HUES48 (cell line): ENCODE measurements around the gene PPFIA1.
"Not testable (repeated sequence)": the region's sequence is repeated elsewhere in the genome, so short reads cannot be mapped to it uniquely, and the experiment has no call there.

Experiments
- H3K27ac ChIP-seq: one replicate; pipeline ENCODE4 v1.7.0; 2013; ENCODE audit warnings: low read depth, low read length, inconsistent platforms
- H3K27me3 ChIP-seq: 2 replicates; pipeline ENCODE4 v1.6.1; 2013; ENCODE audit warnings: mild to moderate bottlenecking, low read length; ENCODE audit not compliant: control insufficient read depth, insufficient read depth
- H3K36me3 ChIP-seq: 2 replicates; pipeline ENCODE4 v1.6.1; 2013; ENCODE audit warnings: low read length; ENCODE audit not compliant: control insufficient read depth, insufficient read depth
- H3K4me1 ChIP-seq: 2 replicates; pipeline ENCODE4 v1.6.1; 2013; ENCODE audit warnings: mild to moderate bottlenecking, low read length; ENCODE audit not compliant: control insufficient read depth, insufficient read depth
- H3K4me3 ChIP-seq: 2 replicates; pipeline ENCODE4 v1.5.1; 2013; ENCODE audit warnings: mild to moderate bottlenecking, low read depth, low read length
- H3K9ac ChIP-seq: 2 replicates; pipeline ENCODE4 v1.6.1; 2013; ENCODE audit warnings: mild to moderate bottlenecking, low read depth, low read length, moderate library complexity
- H3K9me3 ChIP-seq: 2 replicates; pipeline ENCODE4 v1.6.1; 2013; ENCODE audit warnings: low read length; ENCODE audit not compliant: control insufficient read depth, insufficient read depth

PPFIA1 gene

GRCh38 chr11:70325824-70326223 is 55.3 kb downstream of the PPFIA1 start:
- Histone ChIP-seq H3K27ac (no peak overlapping the region), H3K27me3 (no peaks in the 10 kb centered on the region), H3K9me3 (no peaks in the 10 kb centered on the region), H3K4me1 (no peaks in the 10 kb centered on the region), H3K9ac (no peak overlapping the region), H3K4me3 (no peak overlapping the region), H3K36me3 (peaks cover 95% of the 10 kb centered on the region)

- no peak overlapping the region for H3K4me3 ChIP-seq
- no peaks in the 10 kb centered on the region for H3K27me3 ChIP-seq
- H3K36me3 ChIP-seq: peaks cover 96% of the 10 kb centered on the region
- H3K27ac ChIP-seq: no peak overlapping the region
- H3K9me3 ChIP-seq: no peaks in the 10 kb centered on the region
- H3K9ac ChIP-seq: no peak overlapping the region
- H3K4me1 ChIP-seq: no peaks in the 10 kb centered on the region
Measured at GRCh38 chr11:70326365-70326811, 55.9 kb downstream of the PPFIA1 start.

- H3K27ac ChIP-seq: no peak overlapping the region
- H3K36me3 ChIP-seq: peaks cover 96% of the 10 kb centered on the region
- no peak overlapping the region for H3K4me3 ChIP-seq
- no peaks in the 10 kb centered on the region for H3K27me3 ChIP-seq
- no peaks in the 10 kb centered on the region for H3K9me3 ChIP-seq
- H3K9ac ChIP-seq: no peak overlapping the region
- no peaks in the 10 kb centered on the region for H3K4me1 ChIP-seq
Measured at GRCh38 chr11:70326833-70327232, 56.3 kb downstream of the PPFIA1 start.

GRCh38 chr11:70327717-70328116 is 57.2 kb downstream of the PPFIA1 start:
- H3K27me3 ChIP-seq: no peaks in the 10 kb centered on the region
- no peaks in the 10 kb centered on the region for H3K4me1 ChIP-seq
- no peak overlapping the region for H3K27ac ChIP-seq
- H3K9ac ChIP-seq: no peak overlapping the region
- H3K4me3 ChIP-seq: no peak overlapping the region
- peaks cover 98% of the 10 kb centered on the region for H3K36me3 ChIP-seq
- no peaks in the 10 kb centered on the region for H3K9me3 ChIP-seq

- Histone ChIP-seq H3K27me3 (no peaks in the 10 kb centered on the region), H3K27ac (no peak overlapping the region), H3K9ac (no peak overlapping the region), H3K9me3 (no peaks in the 10 kb centered on the region), H3K4me3 (no peak overlapping the region), H3K36me3 (peaks cover 98% of the 10 kb centered on the region), H3K4me1 (no peaks in the 10 kb centered on the region)
Measured at GRCh38 chr11:70328556-70328955, 58.1 kb downstream of the PPFIA1 start.

- H3K27ac ChIP-seq, H3K9ac ChIP-seq, H3K4me3 ChIP-seq, H3K4me1 ChIP-seq, H3K27me3 ChIP-seq, H3K9me3 ChIP-seq: not testable (repeated sequence)
- H3K36me3 ChIP-seq: peaks cover 98% of the 10 kb centered on the region
Measured at GRCh38 chr11:70331320-70331843, 60.9 kb downstream of the PPFIA1 start.

GRCh38 chr11:70331901-70332300 is 61.4 kb downstream of the PPFIA1 start:
- Histone ChIP-seq H3K27ac (no peak overlapping the region), H3K9me3 (no peaks in the 10 kb centered on the region), H3K27me3 (no peaks in the 10 kb centered on the region), H3K4me3 (no peak overlapping the region), H3K9ac (no peak overlapping the region), H3K4me1 (no peaks in the 10 kb centered on the region), H3K36me3 (peaks cover 98% of the 10 kb centered on the region)

GRCh38 chr11:70332567-70332966 is 62.1 kb downstream of the PPFIA1 start:
- peaks cover 100% of the 10 kb centered on the region for H3K36me3 ChIP-seq

GRCh38 chr11:70333261-70333660 is 62.8 kb downstream of the PPFIA1 start:
- peaks cover 100% of the 10 kb centered on the region for H3K36me3 ChIP-seq
- no peaks in the 10 kb centered on the region for H3K27me3 ChIP-seq
- no peaks in the 10 kb centered on the region for H3K9me3 ChIP-seq
- no peaks in the 10 kb centered on the region for H3K4me1 ChIP-seq
- no peak overlapping the region for H3K9ac ChIP-seq
- H3K4me3 ChIP-seq: no peak overlapping the region
- no peak overlapping the region for H3K27ac ChIP-seq

More at GRCh38 chr11:70332567-70332966, 62.1 kb downstream of the PPFIA1 start:
- Histone ChIP-seq H3K9ac (no peak overlapping the region), H3K4me1 (no peaks in the 10 kb centered on the region), H3K4me3 (no peak overlapping the region), H3K27ac (no peak overlapping the region), H3K9me3 (no peaks in the 10 kb centered on the region), H3K27me3 (no peaks in the 10 kb centered on the region)

- Histone ChIP-seq H3K4me1 (no peaks in the 10 kb centered on the region), H3K27me3 (no peaks in the 10 kb centered on the region), H3K9me3 (no peaks in the 10 kb centered on the region), H3K27ac (no peak overlapping the region), H3K4me3 (no peak overlapping the region), H3K9ac (no peak overlapping the region), H3K36me3 (peaks cover 100% of the 10 kb centered on the region)
Measured at GRCh38 chr11:70334351-70334995, 64.0 kb downstream of the PPFIA1 start.

- Histone ChIP-seq H3K27ac (no peak overlapping the region), H3K4me3 (no peak overlapping the region), H3K9ac (no peak overlapping the region), H3K4me1 (no peaks in the 10 kb centered on the region), H3K36me3 (peaks cover 100% of the 10 kb centered on the region), H3K27me3 (no peaks in the 10 kb centered on the region), H3K9me3 (no peaks in the 10 kb centered on the region)
Measured at GRCh38 chr11:70335511-70335910, 65.0 kb downstream of the PPFIA1 start.
